GM12878 (cell line): ENCODE measurements around the gene MMP12. TPM values are rescaled to one million over a fixed set of nuclear protein-coding genes. Genes with fewer than 3 reads are reported as not detected.

Experiments used
- ATAC-seq: fragments of 200-7000 bp; cut with Tn5 transposase; 3 replicates; pipeline ENCODE4 v1.9.1; 2020; ENCODE audit warnings: mild to moderate bottlenecking, moderate library complexity
- BruUV-seq: library from RNA; stranded (reverse); fragments of 400-500 nt; replicated peaks from 2 replicates; lab custom pipeline; 2021; lab: Mats Ljungman, UMichigan
- CTCF ChIA-PET: fragments of 300-600 bp; sonication (Branson Sonifier 250); formaldehyde crosslinking; extraction: SDS; loops from one replicate; lab custom pipeline; 2021; ENCODE audit warnings: inconsistent platforms; lab: Yijun Ruan, JAX
- POLR2A ChIA-PET: fragments of 350-600 bp; formaldehyde crosslinking; extraction: SDS; loops from one replicate; lab custom pipeline; 2021; ENCODE audit warnings: inconsistent platforms; lab: Charles Lee
- RAD21 ChIA-PET: fragments of 300-600 bp; sonication (Branson Sonifier 250); formaldehyde crosslinking; loops from one replicate; lab custom pipeline; 2023; ENCODE audit warnings: antibody characterized with exemption; ENCODE audit not compliant: unreplicated experiment; lab: Charles Lee
- SMC1A ChIA-PET: fragments of 300-600 bp; sonication (Branson Sonifier 250); formaldehyde crosslinking; loops from one replicate; lab custom pipeline; 2023; ENCODE audit not compliant: unreplicated experiment, uncharacterized antibody; lab: Charles Lee
- DNase-seq: peaks from one replicate; pipeline ENCODE4 v3.0.0-alpha.2; 2011; ENCODE audit warnings: low read depth, low spot score
- FAIRE-seq: peaks from 3 replicates; lab custom pipeline; 2011; peaks lifted over from hg19 to GRCh38; lab: Jason Lieb, UNC
- H2AFZ ChIP-seq: 2 replicates; pipeline ENCODE4 v1.6.0; 2011; ENCODE audit warnings: low read depth, low read length, control low read depth; ENCODE audit not compliant: control insufficient read depth
- H3K27ac ChIP-seq: 2 replicates; pipeline ENCODE4 v1.5.1; 2011; ENCODE audit warnings: control low read depth; ENCODE audit not compliant: control insufficient read depth, insufficient read depth
- H3K27me3 ChIP-seq, 2 experiments: replicated peaks in 1 of 2; 2 replicates each; pipeline versions ENCODE4 v1.6.0 to v1.6.1; 2011; ENCODE audit warnings: low read length in 1 of 2; ENCODE audit not compliant: control insufficient read depth in 2 of 2, insufficient read depth in 2 of 2
- H3K36me3 ChIP-seq, 2 experiments: 2 replicates each; pipeline ENCODE4 v1.5.1; 2011; ENCODE audit warnings: low read length in 1 of 2; ENCODE audit not compliant: control insufficient read depth in 2 of 2, insufficient read depth in 2 of 2
- H3K4me1 ChIP-seq: 2 replicates; pipeline ENCODE4 v1.6.1; 2011; ENCODE audit warnings: mild to moderate bottlenecking, low read length, moderate library complexity, mixed read lengths; ENCODE audit not compliant: control insufficient read depth, insufficient read depth
- H3K4me2 ChIP-seq: 2 replicates; pipeline ENCODE4 v1.6.0; 2011; ENCODE audit warnings: control low read depth; ENCODE audit not compliant: control insufficient read depth, insufficient read depth
- H3K4me3 ChIP-seq: fragments of 200-600 bp; sonication (generic); 2 replicates; pipeline ENCODE4 v1.5.1; 2016
- H3K79me2 ChIP-seq: 2 replicates; pipeline ENCODE4 v1.6.0; 2011; ENCODE audit warnings: low read length; ENCODE audit not compliant: control insufficient read depth, insufficient read depth
- H3K9ac ChIP-seq: 2 replicates; pipeline ENCODE4 v1.8.0; 2011; ENCODE audit warnings: low read length, control low read depth, mixed read lengths; ENCODE audit not compliant: control insufficient read depth, insufficient read depth
- H3K9me3 ChIP-seq: replicated peaks from 3 replicates; pipeline ENCODE4 v1.5.1; 2011; ENCODE audit warnings: mild to moderate bottlenecking, low read length; ENCODE audit not compliant: control insufficient read depth, insufficient read depth
- H4K20me1 ChIP-seq: 2 replicates; pipeline ENCODE4 v1.6.0; 2011; ENCODE audit not compliant: control insufficient read depth, insufficient read depth
- CHD1 ChIP-seq: IDR thresholded peaks from 2 replicates; pipeline ENCODE4 v1.6.1; 2012; ENCODE audit warnings: low read depth, low read length, improper control_type of control experiment
- CHD4 ChIP-seq: fragments of 200-600 bp; sonication (generic); IDR thresholded peaks from 2 replicates; pipeline ENCODE4 v1.6.1; 2016; ENCODE audit warnings: mild to moderate bottlenecking
- E2F8 ChIP-seq: fragments of 450-650 bp; IDR thresholded peaks from 2 replicates; pipeline ENCODE4 v1.6.1; 2018; ENCODE audit warnings: mild to moderate bottlenecking, low read depth, moderate library complexity; ENCODE audit not compliant: partially characterized antibody
- HSF1 ChIP-seq: fragments of 150-350 bp; IDR thresholded peaks from 2 replicates; pipeline ENCODE4 v1.6.1; 2014; ENCODE audit warnings: mild to moderate bottlenecking, low read depth, low read length
- PRDM15 ChIP-seq: fragments of 450-650 bp; formaldehyde crosslinking; IDR thresholded peaks from 2 replicates; pipeline ENCODE4 v1.4.0; 2020; ENCODE audit warnings: mild to moderate bottlenecking, moderate library complexity
- SREBF2 ChIP-seq: IDR thresholded peaks from 2 replicates; pipeline ENCODE4 v1.6.1; 2012; ENCODE audit warnings: mild to moderate bottlenecking, low read length
- STAT1 ChIP-seq: fragments of 450-650 bp; conservative IDR thresholded peaks from 2 replicates; pipeline ENCODE4 v1.6.1; 2014; ENCODE audit warnings: antibody characterized with exemption, mild to moderate bottlenecking
- TBL1XR1 ChIP-seq: IDR thresholded peaks from 2 replicates; pipeline ENCODE4 v1.6.1; 2012; ENCODE audit warnings: low read depth, low read length, improper control_type of control experiment
- ZSCAN29 ChIP-seq: fragments of 450-650 bp; IDR thresholded peaks from 2 replicates; pipeline ENCODE4 v1.6.1; 2017; ENCODE audit warnings: mild to moderate bottlenecking, moderate library complexity
- WGBS: methylation state at CpG from one replicate; pipeline ENCODE4 v1.1.6; 2016; ENCODE audit warnings: low lambda C conversion rate; ENCODE audit not compliant: insufficient replicate concordance, insufficient coverage; ENCODE audit errors: missing lambda C conversion rate; 5-methylcytosine and 5-hydroxymethylcytosine counted together
- in situ Hi-C: fragments of 300-500 bp; cut with MboI; formaldehyde crosslinking; loops from 9 replicates; pipeline ENCODE4 v1.14.3; 2018; ENCODE audit warnings: mixed read lengths
- intact Hi-C: fragments of 100-400 bp; cut with micrococcal nuclease; formaldehyde crosslinking; loops from one replicate; pipeline ENCODE4 v1.14.2; 2022; ENCODE audit not compliant: unreplicated experiment
- polyA plus RNA-seq, 11 experiments: library from polyadenylated mRNA; depleted of rRNA in 4 of 11; unstranded in 6 of 11; stranded (reverse) in 5 of 11; fragments of >200 nt; fragmentation: Nextera tagmentation in 4 of 11; fragmentation: Illumina TruSeq in 1 of 11; extraction: Ambion mirVana in 4 of 11; extraction: Trizol in 1 of 11; gene quantifications; 1 replicate in 1 of 11; 2 replicates in 10 of 11; pipeline versions ENCODE4 v1.2.1 to v1.2.3, GENCODE V29; 2011 to 2016; ENCODE audit warnings: inconsistent platforms in 2 of 11, missing spikeins in 2 of 11, low read depth in 1 of 11
- total RNA-seq, 4 experiments: library from RNA; depleted of rRNA in 3 of 4; stranded (reverse); fragments of >200 nt in 3 of 4; fragmentation: Illumina TruSeq in 1 of 4; extraction: Trizol in 1 of 4; gene quantifications; 2 replicates each; pipeline versions ENCODE4 v1.2.1 to v1.2.3, GENCODE V29; 2013 to 2021
- TF ChIP-seq, protein P1 (sequence below): fragments of 450-650 bp; IDR thresholded peaks from 2 replicates; pipeline ENCODE4 v1.6.1; 2016; ENCODE audit warnings: mild to moderate bottlenecking, moderate library complexity, borderline replicate concordance

The MMP12 gene
- total and polyA plus RNA-seq, 10 of the 15 experiments (the other 5 are each of a cell fraction or from before 2014, with no cell fraction given) = 0.14 TPM; not detected in 9

DNA sequence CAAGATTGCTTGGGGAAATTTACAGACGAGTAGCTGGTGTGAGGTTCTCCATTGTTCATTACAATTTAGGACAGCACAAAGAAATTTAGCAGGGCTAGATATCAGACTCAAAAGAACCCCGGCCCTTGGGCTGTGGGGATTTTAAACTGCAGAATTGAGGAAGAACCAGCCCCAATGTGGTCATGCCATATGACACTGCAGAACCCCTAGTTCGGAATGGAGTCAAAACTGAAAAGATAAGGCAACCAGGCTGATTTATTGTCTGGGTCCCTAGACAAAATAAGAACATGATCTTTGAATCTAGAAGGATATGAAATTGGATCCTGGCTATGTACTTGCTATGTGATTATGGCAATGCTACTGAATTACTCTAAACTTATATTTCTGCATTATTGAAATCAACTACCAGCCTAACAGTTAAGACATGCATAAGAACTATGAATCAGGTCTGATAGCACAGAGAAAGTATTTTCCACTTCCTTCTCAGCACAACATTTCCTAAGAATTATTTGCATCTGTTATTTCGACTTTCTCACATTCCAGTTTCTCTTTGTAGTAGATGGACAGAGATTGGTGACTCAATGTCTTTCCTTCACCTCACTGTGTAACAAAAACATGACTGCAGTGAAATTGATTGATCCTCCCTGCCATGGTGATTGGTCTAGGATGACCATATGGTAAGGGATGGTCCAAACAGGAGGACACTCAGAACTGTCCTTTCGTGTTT, 44.6 kb downstream of the MMP12 start:
- intact Hi-C loops (no loop called here), in situ Hi-C loops (no loop called here)
- CTCF ChIA-PET = interaction anchor here (0.8 to 6.0 kb wide), 16 partner anchors 10 to 237 kb away, joined by 3 to 53 read pairs (median 4); no protein-coding TSS in a partner anchor
- TF ChIP-seq TBL1XR1 (no peak), SREBF2 (no peak), CHD1 (no peak), PRDM15 (no peak), HSF1 (no peak), E2F8 (no peak), CHD4 (no peak), STAT1 (no peak), ZSCAN29 (no peak)
- TF ChIP-seq, protein P1, sequence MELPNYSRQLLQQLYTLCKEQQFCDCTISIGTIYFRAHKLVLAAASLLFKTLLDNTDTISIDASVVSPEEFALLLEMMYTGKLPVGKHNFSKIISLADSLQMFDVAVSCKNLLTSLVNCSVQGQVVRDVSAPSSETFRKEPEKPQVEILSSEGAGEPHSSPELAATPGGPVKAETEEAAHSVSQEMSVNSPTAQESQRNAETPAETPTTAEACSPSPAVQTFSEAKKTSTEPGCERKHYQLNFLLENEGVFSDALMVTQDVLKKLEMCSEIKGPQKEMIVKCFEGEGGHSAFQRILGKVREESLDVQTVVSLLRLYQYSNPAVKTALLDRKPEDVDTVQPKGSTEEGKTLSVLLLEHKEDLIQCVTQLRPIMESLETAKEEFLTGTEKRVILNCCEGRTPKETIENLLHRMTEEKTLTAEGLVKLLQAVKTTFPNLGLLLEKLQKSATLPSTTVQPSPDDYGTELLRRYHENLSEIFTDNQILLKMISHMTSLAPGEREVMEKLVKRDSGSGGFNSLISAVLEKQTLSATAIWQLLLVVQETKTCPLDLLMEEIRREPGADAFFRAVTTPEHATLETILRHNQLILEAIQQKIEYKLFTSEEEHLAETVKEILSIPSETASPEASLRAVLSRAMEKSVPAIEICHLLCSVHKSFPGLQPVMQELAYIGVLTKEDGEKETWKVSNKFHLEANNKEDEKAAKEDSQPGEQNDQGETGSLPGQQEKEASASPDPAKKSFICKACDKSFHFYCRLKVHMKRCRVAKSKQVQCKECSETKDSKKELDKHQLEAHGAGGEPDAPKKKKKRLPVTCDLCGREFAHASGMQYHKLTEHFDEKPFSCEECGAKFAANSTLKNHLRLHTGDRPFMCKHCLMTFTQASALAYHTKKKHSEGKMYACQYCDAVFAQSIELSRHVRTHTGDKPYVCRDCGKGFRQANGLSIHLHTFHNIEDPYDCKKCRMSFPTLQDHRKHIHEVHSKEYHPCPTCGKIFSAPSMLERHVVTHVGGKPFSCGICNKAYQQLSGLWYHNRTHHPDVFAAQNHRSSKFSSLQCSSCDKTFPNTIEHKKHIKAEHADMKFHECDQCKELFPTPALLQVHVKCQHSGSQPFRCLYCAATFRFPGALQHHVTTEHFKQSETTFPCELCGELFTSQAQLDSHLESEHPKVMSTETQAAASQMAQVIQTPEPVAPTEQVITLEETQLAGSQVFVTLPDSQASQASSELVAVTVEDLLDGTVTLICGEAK = no peak

More for the DNA sequence above, 44.6 kb downstream of the MMP12 start:
- no peaks in the 10 kb centered on the region for H3K4me1 ChIP-seq
- POLR2A ChIA-PET = no interaction called here
- ATAC-seq (no peak; the same call in 2 of the 3 replicates), DNase-seq (no peak), FAIRE-seq (no peak)
- no peaks in the 10 kb centered on the region for H4K20me1 ChIP-seq
- SMC1A ChIA-PET = interaction anchor here (0.7 to 3.8 kb wide), 9 partner anchors 15 to 206 kb away, joined by 3 to 28 read pairs (median 6); no protein-coding TSS in a partner anchor
- H3K79me2 ChIP-seq = no peaks in the 10 kb centered on the region
- H3K36me3 ChIP-seq = no peaks in the 10 kb centered on the region
- peaks cover 0 to 5% of the 10 kb centered on the region in 2 experiments; a peak in 2 of 4 replicates for H3K27me3 ChIP-seq
- no peak overlapping the region for H3K4me2 ChIP-seq
- no TSS peak for BruUV-seq
- H3K9ac ChIP-seq = no peak overlapping the region
- no peak overlapping the region for H3K4me3 ChIP-seq
- H2AFZ ChIP-seq = no peak overlapping the region
- no peak overlapping the region for H3K27ac ChIP-seq
- H3K9me3 ChIP-seq = no peaks in the 10 kb centered on the region
- WGBS = 0% methylated on average over 5 of the region's 5 CpGs
- RAD21 ChIA-PET = interaction anchor here (0.6 to 2.4 kb wide), 7 partner anchors 38 to 111 kb away, joined by 3 to 20 read pairs (median 4); no protein-coding TSS in a partner anchor
